WTC11 (cell line): ENCODE data around the gene ARID3C.

Experiments used
- FOXJ3 ChIP-seq: sonication (generic); formaldehyde crosslinking; IDR thresholded peaks from 2 replicates; pipeline ENCODE4 v1.9.0; 2021; ENCODE audit warnings: missing genetic modification reagents, mild to moderate bottlenecking, borderline replicate concordance
- SMAD4 ChIP-seq: sonication (generic); formaldehyde crosslinking; IDR thresholded peaks from 2 replicates; pipeline ENCODE4 v1.8.0; 2022; ENCODE audit warnings: mild to moderate bottlenecking, missing genetic modification reagents

- no peak for TF ChIP-seq SMAD4 (CRISPR knock-in tag)
- no peak for TF ChIP-seq FOXJ3
Observed at GRCh38 chr9:34669809-34670562, 41.1 kb upstream of the ARID3C start.
